ENCODE measurements around the gene DHCR24. TPM values are rescaled to one million over a fixed set of nuclear protein-coding genes. Genes with fewer than 3 reads are reported as not detected.

Gene DHCR24
- total and polyA plus RNA-seq, 2 donors (not counting 3 experiments of a cell fraction or from before 2014, with no cell fraction given): 223 to 239 TPM

DNA sequence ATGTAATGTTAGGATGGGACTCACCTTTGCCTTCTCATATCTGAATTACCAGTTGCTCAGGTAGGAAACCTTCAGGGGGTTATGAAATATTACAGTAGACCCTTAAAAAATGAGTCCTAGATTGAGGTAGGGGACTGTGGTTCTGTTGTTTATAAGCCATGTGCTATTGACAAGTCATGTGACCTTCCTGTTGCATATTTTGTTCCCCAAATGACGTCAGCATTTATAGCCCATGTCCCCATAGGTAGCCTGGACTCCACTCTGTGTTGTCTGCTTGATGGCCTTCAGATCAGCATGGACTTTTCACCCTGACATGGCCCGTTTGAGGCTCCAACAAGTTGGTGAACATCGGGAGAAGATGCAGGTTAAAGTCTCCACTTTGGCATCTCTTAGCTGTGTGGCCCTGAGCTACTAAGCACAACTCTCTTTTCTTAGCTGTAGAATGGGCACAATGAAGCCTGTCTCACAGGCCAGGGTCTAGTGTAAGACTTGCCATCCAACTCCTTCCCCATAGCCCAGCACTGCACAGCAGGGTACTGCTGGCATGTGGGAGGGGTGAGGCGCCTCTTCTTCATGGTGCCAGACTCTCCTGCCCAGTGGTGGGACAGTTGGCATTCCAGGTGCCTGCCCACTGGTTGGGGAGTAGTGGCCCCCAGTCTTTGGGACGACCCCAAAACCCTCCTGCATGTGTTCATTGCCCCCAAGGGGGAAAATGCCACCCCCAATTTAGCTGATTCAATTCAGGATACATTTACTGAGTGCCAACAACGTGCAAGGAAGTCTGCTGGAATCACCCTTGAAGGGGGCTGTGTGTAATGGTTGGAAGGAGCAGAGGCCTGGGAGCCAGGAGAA, 49.8 kb downstream of the DHCR24 start:
- ChIA-PET CTCF (no interaction called here), POLR2A (no interaction called here)
- no TSS peak for BruUV-seq (replicated peaks)
- no peak overlapping the region for H3K4me2 ChIP-seq (ENCODE audit: insufficient read depth, low read length)
- H3K27me3 ChIP-seq (ENCODE audit: control insufficient read depth in 2 of 2, insufficient read depth in 2 of 2, low read length in 2 of 2): peaks cover 12 to 13% of the 10 kb centered on the region in 2 experiments
- dilution Hi-C loops (cut with MboI; ENCODE audit: extremely low pct_ligation_motif_present, low sequenced_read_pairs): no loop called here
- no peak for DNase-seq (ENCODE audit: low read depth, low spot score)
- H3K4me3 ChIP-seq (replicated peaks in 1 of 3; ENCODE audit: insufficient read depth in 1 of 3, low read depth in 1 of 3, low read length in 3 of 3): no peak overlapping the region
- H3K36me3 ChIP-seq (ENCODE audit: control insufficient read depth in 2 of 2, extremely low read depth in 1 of 2, insufficient read depth in 2 of 2, low read length in 2 of 2): no peaks in the 10 kb centered on the region
- no peaks in the 10 kb centered on the region for H3K9me1 ChIP-seq (replicated peaks; ENCODE audit: control insufficient read depth, extremely low read depth, insufficient read depth, low read length)
- intact Hi-C loops (cut with micrococcal nuclease): no loop called here
- no peaks in the 10 kb centered on the region for H4K20me1 ChIP-seq (replicated peaks; ENCODE audit: control insufficient read depth, extremely low read depth, insufficient read depth, low read length)
- H3K27ac ChIP-seq (ENCODE audit: insufficient read depth, low read depth, low read length): no peak overlapping the region
- TF ChIP-seq FOS (IDR thresholded peaks at IDR 0.05; ENCODE audit: borderline replicate concordance, insufficient read depth, low read length): no peak
- FAIRE-seq: no peak
- H3K79me2 ChIP-seq (ENCODE audit: control insufficient read depth, insufficient read depth, low read length): no peaks in the 10 kb centered on the region
- no peaks in the 10 kb centered on the region for H3K4me1 ChIP-seq (ENCODE audit: control insufficient read depth, extremely low read depth, insufficient read depth, low read length)
- H2AFZ ChIP-seq (ENCODE audit: low read depth, low read length): no peak overlapping the region
- H3K9ac ChIP-seq (replicated peaks; ENCODE audit: extremely low read depth, insufficient read depth, low read length): no peak overlapping the region
- no peaks in the 10 kb centered on the region for H3K9me3 ChIP-seq (replicated peaks; ENCODE audit: control insufficient read depth, insufficient read depth, low read length)

DNA sequence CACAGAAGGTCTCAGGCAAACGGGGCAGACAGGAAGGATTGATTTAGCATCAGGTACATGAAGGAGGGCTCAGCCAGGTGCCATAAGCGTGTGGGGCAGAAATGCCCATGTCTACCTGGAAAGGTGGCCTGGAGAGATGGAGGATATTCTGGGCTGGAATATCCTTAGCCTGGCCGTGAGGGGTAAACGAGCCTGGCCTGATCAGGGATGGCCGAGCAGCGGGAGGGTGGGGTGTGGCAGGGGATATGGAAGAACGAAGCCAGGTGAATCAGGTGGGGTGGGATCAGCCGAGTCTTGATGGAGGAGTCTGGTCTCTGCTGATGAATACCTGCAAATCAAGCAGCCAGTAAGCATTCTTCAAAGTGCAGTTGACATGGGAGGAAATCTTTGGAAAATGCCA, 50.4 kb downstream of the DHCR24 start:
- Histone ChIP-seq H3K4me3 (replicated peaks in 1 of 3; ENCODE audit: insufficient read depth in 1 of 3, low read depth in 1 of 3, low read length in 3 of 3) (no peak overlapping the region), H3K27me3 (ENCODE audit: control insufficient read depth in 2 of 2, insufficient read depth in 2 of 2, low read length in 2 of 2) (peaks cover 12 to 15% of the 10 kb centered on the region in 2 experiments), H3K4me2 (ENCODE audit: insufficient read depth, low read length) (no peak overlapping the region), H3K27ac (ENCODE audit: insufficient read depth, low read depth, low read length) (no peak overlapping the region), H3K4me1 (ENCODE audit: control insufficient read depth, extremely low read depth, insufficient read depth, low read length) (no peaks in the 10 kb centered on the region), H3K9me3 (replicated peaks; ENCODE audit: control insufficient read depth, insufficient read depth, low read length) (no peaks in the 10 kb centered on the region), H4K20me1 (replicated peaks; ENCODE audit: control insufficient read depth, extremely low read depth, insufficient read depth, low read length) (no peaks in the 10 kb centered on the region), H3K9me1 (replicated peaks; ENCODE audit: control insufficient read depth, extremely low read depth, insufficient read depth, low read length) (no peaks in the 10 kb centered on the region), H3K36me3 (ENCODE audit: control insufficient read depth in 2 of 2, extremely low read depth in 1 of 2, insufficient read depth in 2 of 2, low read length in 2 of 2) (no peaks in the 10 kb centered on the region), H3K9ac (replicated peaks; ENCODE audit: extremely low read depth, insufficient read depth, low read length) (no peak overlapping the region), H3K79me2 (ENCODE audit: control insufficient read depth, insufficient read depth, low read length) (no peaks in the 10 kb centered on the region), H2AFZ (ENCODE audit: low read depth, low read length) (no peak overlapping the region)
- ChIA-PET POLR2A (no interaction called here), CTCF (no interaction called here)
- DNase-seq (ENCODE audit: low read depth, low spot score): no peak
- TF ChIP-seq EZH2 (IDR thresholded peaks at IDR 0.05; ENCODE audit: borderline replicate concordance, low read depth, low read length, severe bottlenecking): no peak
- TF ChIP-seq, protein P1, sequence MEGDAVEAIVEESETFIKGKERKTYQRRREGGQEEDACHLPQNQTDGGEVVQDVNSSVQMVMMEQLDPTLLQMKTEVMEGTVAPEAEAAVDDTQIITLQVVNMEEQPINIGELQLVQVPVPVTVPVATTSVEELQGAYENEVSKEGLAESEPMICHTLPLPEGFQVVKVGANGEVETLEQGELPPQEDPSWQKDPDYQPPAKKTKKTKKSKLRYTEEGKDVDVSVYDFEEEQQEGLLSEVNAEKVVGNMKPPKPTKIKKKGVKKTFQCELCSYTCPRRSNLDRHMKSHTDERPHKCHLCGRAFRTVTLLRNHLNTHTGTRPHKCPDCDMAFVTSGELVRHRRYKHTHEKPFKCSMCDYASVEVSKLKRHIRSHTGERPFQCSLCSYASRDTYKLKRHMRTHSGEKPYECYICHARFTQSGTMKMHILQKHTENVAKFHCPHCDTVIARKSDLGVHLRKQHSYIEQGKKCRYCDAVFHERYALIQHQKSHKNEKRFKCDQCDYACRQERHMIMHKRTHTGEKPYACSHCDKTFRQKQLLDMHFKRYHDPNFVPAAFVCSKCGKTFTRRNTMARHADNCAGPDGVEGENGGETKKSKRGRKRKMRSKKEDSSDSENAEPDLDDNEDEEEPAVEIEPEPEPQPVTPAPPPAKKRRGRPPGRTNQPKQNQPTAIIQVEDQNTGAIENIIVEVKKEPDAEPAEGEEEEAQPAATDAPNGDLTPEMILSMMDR (IDR thresholded peaks at IDR 0.05; ENCODE audit: extremely low read depth in 1 of 2, insufficient read depth in 1 of 2, low read depth in 1 of 2, low read length in 2 of 2): no peak
- TF ChIP-seq JUN (IDR thresholded peaks at IDR 0.05; ENCODE audit: borderline replicate concordance, insufficient read depth, insufficient read length, low read depth): no peak
- no peak for TF ChIP-seq MAX (IDR thresholded peaks at IDR 0.05; ENCODE audit: insufficient read depth, insufficient read length)
- no peak for TF ChIP-seq POLR2A (IDR thresholded peaks at IDR 0.05; ENCODE audit: low read depth, low read length)
- no peak for TF ChIP-seq POLR2AphosphoS5 (IDR thresholded peaks at IDR 0.05; ENCODE audit: insufficient read depth, low read depth, low read length)
- TF ChIP-seq GATA2 (IDR thresholded peaks at IDR 0.05; ENCODE audit: insufficient read depth, insufficient read length, low read depth, low read length): no peak
- no peak for TF ChIP-seq FOS (IDR thresholded peaks at IDR 0.05; ENCODE audit: borderline replicate concordance, insufficient read depth, low read length)
- TF ChIP-seq MYC (IDR thresholded peaks at IDR 0.05; ENCODE audit: low read depth, low read length): no peak
- intact Hi-C loops (cut with micrococcal nuclease): no loop called here
- dilution Hi-C loops (cut with MboI; ENCODE audit: extremely low pct_ligation_motif_present, low sequenced_read_pairs): no loop called here
- BruUV-seq (replicated peaks): no TSS peak
- no peak for FAIRE-seq

All from endothelial cell of umbilical vein (primary cell).